ENCODE results near the gene ZNF580. TPM values are rescaled to one million over a fixed set of nuclear protein-coding genes. Genes with fewer than 3 reads are reported as not detected.

Gene ZNF580
- total and polyA plus RNA-seq, 2 of the 8 experiments (the other 6 are each of a cell fraction or from before 2014, with no cell fraction given), result 12.0 to 24.6 TPM

GRCh38 chr19:55690109-55690768 is 49.4 kb downstream of the ZNF580 start (continued):
- no peak for TF ChIP-seq CHD7 (IDR thresholded peaks at IDR 0.05; ENCODE audit: insufficient replicate concordance, low read length)
- TF ChIP-seq ASH2L (IDR thresholded peaks at IDR 0.05; ENCODE audit: low read length), result no peak
- no peak for TF ChIP-seq KDM1A (IDR thresholded peaks at IDR 0.05; ENCODE audit: borderline replicate concordance, low read length)
- TF ChIP-seq POLR2AphosphoS5 (IDR thresholded peaks at IDR 0.05; ENCODE audit: low read depth, low read length), result no peak
- no peak for TF ChIP-seq SUZ12 (IDR thresholded peaks at IDR 0.05; ENCODE audit: low read length)
- TF ChIP-seq SP2 (IDR thresholded peaks at IDR 0.05; ENCODE audit: low read length), result no peak
- no peak for TF ChIP-seq SRF (IDR thresholded peaks at IDR 0.05; ENCODE audit: low read depth, low read length)
- TF ChIP-seq EGR1 (IDR thresholded peaks at IDR 0.05; ENCODE audit: borderline replicate concordance, low read depth, low read length), result no peak
- TF ChIP-seq POU5F1 (IDR thresholded peaks at IDR 0.05; ENCODE audit: low read depth, low read length), result no peak
- no peak for TF ChIP-seq HDAC2 (IDR thresholded peaks at IDR 0.05; ENCODE audit: borderline replicate concordance in 1 of 2, low read depth in 2 of 2, low read length in 2 of 2)
- no peak for TF ChIP-seq RBBP5 (IDR thresholded peaks at IDR 0.05; ENCODE audit: borderline replicate concordance, low read depth, low read length)

Measured in H1 (cell line).